OCI-LY7 (cell line): ENCODE data around the gene MTMR10. TPM values are rescaled to one million over a fixed set of nuclear protein-coding genes. Genes with fewer than 3 reads are reported as not detected.

ENCODE experiments used
- BruUV-seq: library from RNA; stranded (reverse); fragments of 400-500 nt; replicated peaks from 2 replicates; lab custom pipeline; 2021; lab: Mats Ljungman, UMichigan
- CTCF ChIA-PET: fragments of 300-600 bp; sonication (Branson Sonifier 250); formaldehyde crosslinking; loops from one replicate; lab custom pipeline; 2022; ENCODE audit warnings: antibody characterized with exemption; ENCODE audit not compliant: unreplicated experiment; lab: Charles Lee
- POLR2A ChIA-PET: fragments of 300-600 bp; sonication (Branson Sonifier 250); formaldehyde crosslinking; loops from one replicate; lab custom pipeline; 2022; ENCODE audit warnings: antibody characterized with exemption; lab: Charles Lee
- DNase-seq: peaks from one replicate; pipeline ENCODE4 v3.0.0-alpha.2; 2015; ENCODE audit warnings: low spot score
- H2AFZ ChIP-seq: fragments of 200-600 bp; sonication (generic), shearing (Covaris generic); 2 replicates; pipeline ENCODE4 v1.6.1; 2014; ENCODE audit warnings: mild to moderate bottlenecking, antibody characterized with exemption, low read length, moderate library complexity
- H3K27ac ChIP-seq: fragments of 200-600 bp; sonication (generic); 2 replicates; pipeline ENCODE4 v1.5.1; 2014; ENCODE audit warnings: mixed run types, low read depth, mild to moderate bottlenecking, moderate library complexity, low read length, inconsistent platforms; ENCODE audit not compliant: poor library complexity, severe bottlenecking
- H3K36me3 ChIP-seq: fragments of 200-600 bp; sonication (generic); 2 replicates; pipeline ENCODE4 v1.6.1; 2014; ENCODE audit warnings: mild to moderate bottlenecking, antibody characterized with exemption, low read length, moderate library complexity, mixed read lengths; ENCODE audit not compliant: insufficient read depth
- H3K4me1 ChIP-seq: fragments of 200-600 bp; sonication (generic); 2 replicates; pipeline ENCODE4 v1.5.1; 2014; ENCODE audit warnings: mild to moderate bottlenecking, low read length; ENCODE audit not compliant: insufficient read depth, poor library complexity, severe bottlenecking
- H3K4me2 ChIP-seq: fragments of 200-600 bp; sonication (generic); 2 replicates; pipeline ENCODE4 v1.6.1; 2014; ENCODE audit warnings: mild to moderate bottlenecking, low read length
- H3K4me3 ChIP-seq: fragments of 200-600 bp; sonication (generic); 2 replicates; pipeline ENCODE4 v1.5.1; 2014; ENCODE audit warnings: mild to moderate bottlenecking, low read depth, low read length; ENCODE audit not compliant: poor library complexity, severe bottlenecking
- H3K79me2 ChIP-seq: fragments of 200-600 bp; sonication (generic); 2 replicates; pipeline ENCODE4 v1.6.1; 2016; ENCODE audit warnings: low read depth, mild to moderate bottlenecking, low read length, moderate library complexity, mixed read lengths; ENCODE audit not compliant: insufficient read depth
- H3K9me2 ChIP-seq: fragments of 200-600 bp; sonication (generic); 2 replicates; pipeline ENCODE4 v1.6.1; 2016; ENCODE audit warnings: mild to moderate bottlenecking, low read length, mixed read lengths; ENCODE audit not compliant: insufficient read depth
- H3K9me3 ChIP-seq: fragments of 200-600 bp; sonication (generic); 2 replicates; pipeline ENCODE4 v1.6.1; 2014; ENCODE audit warnings: mild to moderate bottlenecking, mixed run types, low read length, mixed read lengths
- H4K20me1 ChIP-seq: fragments of 200-600 bp; sonication (generic); 2 replicates; pipeline ENCODE4 v1.6.1; 2014; ENCODE audit warnings: mild to moderate bottlenecking, antibody characterized with exemption, low read length, moderate library complexity, mixed read lengths; ENCODE audit not compliant: insufficient read depth
- CTCF ChIP-seq: fragments of 200-600 bp; sonication (generic); conservative IDR thresholded peaks from 2 replicates; pipeline ENCODE4 v1.5.1; 2014; ENCODE audit warnings: mild to moderate bottlenecking, antibody characterized with exemption, low read length, moderate library complexity, mixed read lengths
- EZH2phosphoT487 ChIP-seq: fragments of 200-600 bp; sonication (generic); IDR thresholded peaks from 2 replicates; pipeline ENCODE4 v1.6.1; 2018; ENCODE audit warnings: low read depth, borderline replicate concordance, mild to moderate bottlenecking, mixed run types, antibody characterized with exemption, low read length, moderate library complexity, mixed read lengths
- intact Hi-C: fragments of 100-400 bp; cut with micrococcal nuclease; formaldehyde crosslinking; loops from one replicate; pipeline ENCODE4 v1.10.0; 2022; ENCODE audit not compliant: unreplicated experiment
- total RNA-seq, 2 experiments: library from RNA; depleted of rRNA in 1 of 2; stranded (reverse); fragments of >200 nt in 1 of 2; shearing (Covaris generic) in 1 of 2; gene quantifications; 2 replicates each; pipeline ENCODE4 v1.2.3, GENCODE V29; 2014 to 2022

The MTMR10 gene
- total RNA-seq, 2 experiments from 2014 or later = 10.5 to 15.4 TPM

GRCh38 chr15:31035610-31036009 lies 44.2 kb upstream of the MTMR10 start:
- no peak for TF ChIP-seq EZH2phosphoT487
- TF ChIP-seq CTCF = no peak
- intact Hi-C loops = no loop called here
- H3K4me2 ChIP-seq = no peak overlapping the region
- no peak overlapping the region for H3K27ac ChIP-seq
- no peaks in the 10 kb centered on the region for H3K4me1 ChIP-seq
- ChIA-PET POLR2A (no interaction called here), CTCF (no interaction called here)
- no peaks in the 10 kb centered on the region for H3K79me2 ChIP-seq
- no peak overlapping the region for H3K4me3 ChIP-seq
- no peaks in the 10 kb centered on the region for H3K9me2 ChIP-seq
- no TSS peak for BruUV-seq
- no peaks in the 10 kb centered on the region for H3K9me3 ChIP-seq
- no peak for DNase-seq
- H2AFZ ChIP-seq = no peak overlapping the region
- no peaks in the 10 kb centered on the region for H3K36me3 ChIP-seq
- H4K20me1 ChIP-seq = no peaks in the 10 kb centered on the region

GRCh38 chr15:31034152-31034551 lies 42.7 kb upstream of the MTMR10 start:
- no peaks in the 10 kb centered on the region for H3K9me2 ChIP-seq
- H3K4me3 ChIP-seq = no peak overlapping the region
- H3K4me2 ChIP-seq = no peak overlapping the region
- H3K9me3 ChIP-seq = no peaks in the 10 kb centered on the region
- no peak overlapping the region for H2AFZ ChIP-seq
- H3K79me2 ChIP-seq = no peaks in the 10 kb centered on the region
- no peaks in the 10 kb centered on the region for H3K4me1 ChIP-seq
- H3K27ac ChIP-seq = no peak overlapping the region
- intact Hi-C loops = loop anchor here (1.0 kb wide), 1 partner anchor 44 kb away; no protein-coding TSS in a partner anchor
- H4K20me1 ChIP-seq = no peaks in the 10 kb centered on the region
- ChIA-PET POLR2A (interaction anchor here (1.0 kb wide), 1 partner anchor 9 kb away, joined by 4 read pairs; no protein-coding TSS in a partner anchor), CTCF (no interaction called here)
- peak; percentile 17 for DNase-seq
- BruUV-seq = no TSS peak
- peak; percentile 51 for TF ChIP-seq CTCF
- TF ChIP-seq EZH2phosphoT487 = no peak
- H3K36me3 ChIP-seq = no peaks in the 10 kb centered on the region

- Histone ChIP-seq H3K9me2 (no peaks in the 10 kb centered on the region), H3K4me1 (no peaks in the 10 kb centered on the region), H2AFZ (no peak overlapping the region), H4K20me1 (no peaks in the 10 kb centered on the region), H3K4me2 (no peak overlapping the region), H3K9me3 (no peaks in the 10 kb centered on the region), H3K36me3 (no peaks in the 10 kb centered on the region), H3K4me3 (no peak overlapping the region), H3K27ac (no peak overlapping the region), H3K79me2 (no peaks in the 10 kb centered on the region)
- intact Hi-C loops = no loop called here
- no TSS peak for BruUV-seq
- POLR2A ChIA-PET = no interaction called here
- no peak for TF ChIP-seq CTCF
- no peak for TF ChIP-seq EZH2phosphoT487
- DNase-seq = no peak
- CTCF ChIA-PET = no interaction called here
These were observed 41.5 kb upstream of the MTMR10 start for GRCh38 chr15:31032961-31033371.
